GM23248 (cell line): Measurements from ENCODE around the gene NEGR1.

Experiments used
- EZH2 ChIP-seq: fragments of 200-600 bp; sonication (generic); IDR thresholded peaks from 2 replicates; pipeline ENCODE4 v1.6.1; 2018; ENCODE audit warnings: antibody characterized with exemption, mild to moderate bottlenecking; ENCODE audit not compliant: insufficient read depth, poor library complexity, severe bottlenecking
- EZH2phosphoT487 ChIP-seq: fragments of 200-600 bp; sonication (generic); IDR thresholded peaks from 2 replicates; pipeline ENCODE4 v1.6.1; 2018; ENCODE audit warnings: antibody characterized with exemption, moderate library complexity, mild to moderate bottlenecking, low read depth; ENCODE audit not compliant: insufficient read depth

GRCh38 chr1:72007312-72007711 lies 275.0 kb downstream of the NEGR1 start:
- TF ChIP-seq EZH2, result no peak
- TF ChIP-seq EZH2phosphoT487, result no peak
